ENCODE results near the gene RPS15.

The RPS15 gene

GRCh38 chr19:1425102-1425837, 12.9 kb upstream of the RPS15 start:
- no peak for TF ChIP-seq CTCF (IDR thresholded peaks at IDR 0.05; ENCODE audit: control insufficient read depth, extremely low read depth, insufficient read depth)
- no peak overlapping the region for H3K4me3 ChIP-seq (ENCODE audit: low read depth, low read length)
- DNase-seq (ENCODE audit: low read depth), result no peak

- H3K4me3 ChIP-seq (ENCODE audit: low read depth, low read length), result no peak overlapping the region
- DNase-seq (ENCODE audit: low read depth), result no peak
- TF ChIP-seq CTCF (IDR thresholded peaks at IDR 0.05; ENCODE audit: control insufficient read depth, extremely low read depth, insufficient read depth), result no peak
Observed at GRCh38 chr19:1425902-1426301, 12.3 kb upstream of the RPS15 start.

GRCh38 chr19:1426736-1427135, 11.5 kb upstream of the RPS15 start:
- no peak for TF ChIP-seq CTCF (IDR thresholded peaks at IDR 0.05; ENCODE audit: control insufficient read depth, extremely low read depth, insufficient read depth)
- DNase-seq (ENCODE audit: low read depth), result no peak
- H3K4me3 ChIP-seq (ENCODE audit: low read depth, low read length), result no peak overlapping the region

- no peak for TF ChIP-seq CTCF (IDR thresholded peaks at IDR 0.05; ENCODE audit: control insufficient read depth, extremely low read depth, insufficient read depth)
- no peak for DNase-seq (ENCODE audit: low read depth)
- H3K4me3 ChIP-seq (ENCODE audit: low read depth, low read length), result no peak overlapping the region
Observed at GRCh38 chr19:1427221-1427920, 10.8 kb upstream of the RPS15 start.

- DNase-seq (ENCODE audit: low read depth), result no peak
- no peak for TF ChIP-seq CTCF (IDR thresholded peaks at IDR 0.05; ENCODE audit: control insufficient read depth, extremely low read depth, insufficient read depth)
- no peak overlapping the region for H3K4me3 ChIP-seq (ENCODE audit: low read depth, low read length)
Observed at GRCh38 chr19:1428738-1429391, 9.3 kb upstream of the RPS15 start.

GRCh38 chr19:1429750-1430149, 8.4 kb upstream of the RPS15 start:
- TF ChIP-seq CTCF (IDR thresholded peaks at IDR 0.05; ENCODE audit: control insufficient read depth, extremely low read depth, insufficient read depth), result no peak
- H3K4me3 ChIP-seq (ENCODE audit: low read depth, low read length), result no peak overlapping the region
- DNase-seq (ENCODE audit: low read depth), result no peak
